Cerebellar nuclear complex (tissue), 1 donor: ENCODE measurements around the gene SRRM3.
"Not testable (repeated sequence)": the region's sequence is repeated elsewhere in the genome, so short reads cannot be mapped to it uniquely, and the experiment has no call there.

Experiments
- DNase-seq, 2 experiments: peaks; one replicate each; lab custom pipeline; 2025; lab: John Stamatoyannopoulos, UW

The SRRM3 gene

GRCh38 chr7:76191783-76192240 lies 9.9 kb upstream of the SRRM3 start:
- DNase-seq, result no peak

GRCh38 chr7:76193466-76193865 lies 8.2 kb upstream of the SRRM3 start:
- DNase-seq, result no peak

GRCh38 chr7:76193883-76194282 lies 7.8 kb upstream of the SRRM3 start:
- DNase-seq, result no peak

- DNase-seq, result peak; percentile 51 to 66
Measured at GRCh38 chr7:76196786-76197185, 4.9 kb upstream of the SRRM3 start.

GRCh38 chr7:76198202-76198601 lies 3.5 kb upstream of the SRRM3 start:
- DNase-seq, result no peak

- DNase-seq, result no peak
Measured at GRCh38 chr7:76202666-76203030, 952 bp downstream of the SRRM3 start.

- no peak for DNase-seq
Measured at GRCh38 chr7:76204147-76204546, 2.5 kb downstream of the SRRM3 start.

- no peak for DNase-seq
Measured at GRCh38 chr7:76206633-76207032, 4.9 kb downstream of the SRRM3 start.

GRCh38 chr7:76209310-76209709 lies 7.6 kb downstream of the SRRM3 start:
- no peak for DNase-seq

GRCh38 chr7:76211216-76211615 lies 9.5 kb downstream of the SRRM3 start:
- DNase-seq, result peak; percentile 19 to 78

GRCh38 chr7:76215349-76215748 lies 13.7 kb downstream of the SRRM3 start:
- DNase-seq, result not testable (repeated sequence)

GRCh38 chr7:76216381-76217082 lies 14.8 kb downstream of the SRRM3 start:
- DNase-seq, result no peak

GRCh38 chr7:76217942-76218566 lies 16.4 kb downstream of the SRRM3 start:
- DNase-seq, result no peak

GRCh38 chr7:76220185-76221057 lies 18.7 kb downstream of the SRRM3 start:
- no peak for DNase-seq

- no peak for DNase-seq
Measured at GRCh38 chr7:76222333-76222732, 20.6 kb downstream of the SRRM3 start.

- DNase-seq, result no peak
Measured at GRCh38 chr7:76222839-76223238, 21.1 kb downstream of the SRRM3 start.

- DNase-seq, result no peak
Measured at GRCh38 chr7:76223286-76223972, 21.7 kb downstream of the SRRM3 start.

GRCh38 chr7:76224695-76225094 lies 23.0 kb downstream of the SRRM3 start:
- DNase-seq, result no peak

- no peak for DNase-seq
Measured at GRCh38 chr7:76225379-76225778, 23.7 kb downstream of the SRRM3 start.

- no peak for DNase-seq
Measured at GRCh38 chr7:76225951-76226350, 24.3 kb downstream of the SRRM3 start.

- not testable (repeated sequence) for DNase-seq
Measured at GRCh38 chr7:76226878-76227423, 25.3 kb downstream of the SRRM3 start.

GRCh38 chr7:76230214-76230613 lies 28.5 kb downstream of the SRRM3 start:
- DNase-seq, result no peak
